Measurements from ENCODE around the gene IGF2R.
"Not testable (repeated sequence)": the region's sequence is repeated elsewhere in the genome, so short reads cannot be mapped to it uniquely, and the experiment has no call there.

Gene IGF2R

GRCh38 chr6:160089534-160089897, 120.6 kb downstream of the IGF2R start:
- no peak for DNase-seq (ENCODE audit: extremely low read depth, low read depth)
- TF ChIP-seq CTCF (IDR thresholded peaks at IDR 0.05; ENCODE audit: low read depth, low read length) = no peak

GRCh38 chr6:160090442-160091239, 121.8 kb downstream of the IGF2R start:
- DNase-seq (ENCODE audit: extremely low read depth, low read depth) = not testable (repeated sequence)

- not testable (repeated sequence) for DNase-seq (ENCODE audit: extremely low read depth, low read depth)
Measured at GRCh38 chr6:160092176-160092575, 123.3 kb downstream of the IGF2R start.

- TF ChIP-seq CTCF (IDR thresholded peaks at IDR 0.05; ENCODE audit: low read depth, low read length) = no peak
- DNase-seq (ENCODE audit: extremely low read depth, low read depth) = no peak
Measured at GRCh38 chr6:160092602-160093001, 123.7 kb downstream of the IGF2R start.

GRCh38 chr6:160093061-160093460, 124.2 kb downstream of the IGF2R start:
- no peak for TF ChIP-seq CTCF (IDR thresholded peaks at IDR 0.05; ENCODE audit: low read depth, low read length)
- no peak for DNase-seq (ENCODE audit: extremely low read depth, low read depth)

GRCh38 chr6:160093946-160094345, 125.1 kb downstream of the IGF2R start:
- no peak for TF ChIP-seq CTCF (IDR thresholded peaks at IDR 0.05; ENCODE audit: low read depth, low read length)
- no peak for DNase-seq (ENCODE audit: extremely low read depth, low read depth)

- TF ChIP-seq CTCF (IDR thresholded peaks at IDR 0.05; ENCODE audit: low read depth, low read length) = no peak
- no peak for DNase-seq (ENCODE audit: extremely low read depth, low read depth)
Measured at GRCh38 chr6:160095146-160095845, 126.4 kb downstream of the IGF2R start.

- DNase-seq (ENCODE audit: extremely low read depth, low read depth) = no peak
- TF ChIP-seq CTCF (IDR thresholded peaks at IDR 0.05; ENCODE audit: low read depth, low read length) = no peak
Measured at GRCh38 chr6:160101277-160102205, 132.7 kb downstream of the IGF2R start.

Data from AG09319 (cell line).